Endothelial cell of umbilical vein (primary cell): ENCODE data around the gene RAB44. TPM values are rescaled to one million over a fixed set of nuclear protein-coding genes. Genes with fewer than 3 reads are reported as not detected.
A peak's percentile ranks its signal among the peaks of the same experiment; 100 is the strongest.
"Not testable (repeated sequence)": the region's sequence is repeated elsewhere in the genome, so short reads cannot be mapped to it uniquely, and the experiment has no call there.

Experiments
- BruUV-seq: library from RNA; stranded (reverse); fragments of 400-500 nt; replicated peaks from 2 replicates; lab custom pipeline; 2021; lab: Mats Ljungman, UMichigan
- CTCF ChIA-PET: fragments of 300-600, 350-600 bp; sonication (Branson Sonifier 250); formaldehyde crosslinking; loops from one replicate; lab custom pipeline; 2021; ENCODE audit warnings: antibody characterized with exemption, inconsistent platforms; lab: Charles Lee
- POLR2A ChIA-PET: fragments of 300-600, 350-600 bp; sonication (Branson Sonifier 250); formaldehyde crosslinking; loops from one replicate; lab custom pipeline; 2021; ENCODE audit warnings: antibody characterized with exemption, inconsistent platforms; lab: Charles Lee
- DNase-seq: peaks from one replicate; pipeline ENCODE4 v3.0.0-alpha.2; 2011; ENCODE audit warnings: low read depth, low spot score
- FAIRE-seq: peaks from 2 replicates; lab custom pipeline; 2011; peaks lifted over from hg19 to GRCh38; lab: Jason Lieb, UNC
- H2AFZ ChIP-seq: 2 replicates; pipeline ENCODE4 v1.6.0; 2012; ENCODE audit warnings: low read depth, low read length, control low read depth, inconsistent platforms
- H3K27ac ChIP-seq: 2 replicates; pipeline ENCODE4 v1.5.1; 2011; ENCODE audit warnings: low read depth, mild to moderate bottlenecking, control low read depth, low read length, moderate library complexity; ENCODE audit not compliant: insufficient read depth
- H3K27me3 ChIP-seq, 2 experiments: 2 replicates each; pipeline versions ENCODE4 v1.6.0 to v1.6.1; 2011; ENCODE audit warnings: low read length in 2 of 2, mixed read lengths in 1 of 2; ENCODE audit not compliant: control insufficient read depth in 2 of 2, insufficient read depth in 2 of 2
- H3K36me3 ChIP-seq, 2 experiments: 2 replicates in 1 of 2; 3 replicates in 1 of 2; pipeline ENCODE4 v1.5.1; 2011; ENCODE audit warnings: low read length in 2 of 2, mild to moderate bottlenecking in 1 of 2, moderate library complexity in 1 of 2; ENCODE audit not compliant: control insufficient read depth in 2 of 2, insufficient read depth in 2 of 2; ENCODE audit errors: extremely low read depth in 1 of 2
- H3K4me1 ChIP-seq: 3 replicates; pipeline ENCODE4 v1.5.1; 2011; ENCODE audit warnings: mild to moderate bottlenecking, low read length; ENCODE audit not compliant: control insufficient read depth, insufficient read depth; ENCODE audit errors: extremely low read depth
- H3K4me2 ChIP-seq: 2 replicates; pipeline ENCODE4 v1.6.1; 2011; ENCODE audit warnings: low read length, control low read depth, mixed read lengths; ENCODE audit not compliant: insufficient read depth
- H3K4me3 ChIP-seq, 3 experiments: fragments of 200-600 bp in 1 of 3; sonication (generic), shearing (Covaris generic) in 1 of 3; replicated peaks in 1 of 3; 2 replicates each; pipeline ENCODE4 v1.5.1; 2011 to 2016; ENCODE audit warnings: control low read depth in 3 of 3, low read length in 3 of 3, mild to moderate bottlenecking in 2 of 3, inconsistent platforms in 1 of 3, low read depth in 1 of 3, moderate library complexity in 1 of 3; ENCODE audit not compliant: insufficient read depth in 1 of 3
- H3K79me2 ChIP-seq: 2 replicates; pipeline ENCODE4 v1.6.0; 2012; ENCODE audit warnings: low read length, inconsistent platforms; ENCODE audit not compliant: control insufficient read depth, insufficient read depth
- H3K9ac ChIP-seq: replicated peaks from 2 replicates; pipeline ENCODE3; 2011; ENCODE audit warnings: low read length, control low read depth; ENCODE audit not compliant: insufficient read depth; ENCODE audit errors: extremely low read depth
- H3K9me1 ChIP-seq: replicated peaks from 3 replicates; pipeline ENCODE4 v1.6.0; 2011; ENCODE audit warnings: mild to moderate bottlenecking, low read length; ENCODE audit not compliant: control insufficient read depth, insufficient read depth; ENCODE audit errors: extremely low read depth
- H3K9me3 ChIP-seq: replicated peaks from 2 replicates; pipeline ENCODE4 v1.5.1; 2012; ENCODE audit warnings: low read length, inconsistent platforms; ENCODE audit not compliant: control insufficient read depth, insufficient read depth
- H4K20me1 ChIP-seq: replicated peaks from 2 replicates; pipeline ENCODE3; 2011; ENCODE audit warnings: mild to moderate bottlenecking, low read length; ENCODE audit not compliant: control insufficient read depth, insufficient read depth; ENCODE audit errors: extremely low read depth
- EZH2 ChIP-seq: IDR thresholded peaks from 2 replicates; pipeline ENCODE4 v1.6.1; 2012; ENCODE audit warnings: borderline replicate concordance, low read depth, mild to moderate bottlenecking, moderate library complexity, low read length, inconsistent platforms; ENCODE audit not compliant: severe bottlenecking
- FOS ChIP-seq: IDR thresholded peaks from 2 replicates; pipeline ENCODE4 v1.6.1; 2011; ENCODE audit warnings: mild to moderate bottlenecking, low read length, moderate library complexity, borderline replicate concordance; ENCODE audit not compliant: insufficient read depth
- dilution Hi-C: fragments of 300-500 bp; cut with MboI; formaldehyde crosslinking; loops from one replicate; pipeline ENCODE4 v1.15.0; 2019; ENCODE audit warnings: low sequenced_read_pairs; ENCODE audit not compliant: extremely low pct_ligation_motif_present
- intact Hi-C: fragments of 100-400 bp; cut with micrococcal nuclease; formaldehyde crosslinking; loops from one replicate; pipeline ENCODE4 v1.10.0; 2022
- polyA plus RNA-seq, 4 experiments: library from polyadenylated mRNA; depleted of rRNA in 3 of 4; stranded (reverse) in 3 of 4; unstranded in 1 of 4; fragments of >200 nt; gene quantifications; 2 replicates each; pipeline versions ENCODE4 v1.2.1 to v1.2.3, GENCODE V29; 2011 to 2012; ENCODE audit warnings: missing spikeins in 1 of 4
- total RNA-seq: library from RNA; stranded (reverse); gene quantifications from 2 replicates; pipeline ENCODE4 v1.2.3, GENCODE V29; 2021
- TF ChIP-seq, protein P1 (sequence below), 2 donors: IDR thresholded peaks; 1 replicate in 1 of 2; 2 replicates in 1 of 2; pipeline ENCODE4 v1.5.1; 2011; ENCODE audit warnings: low read length in 2 of 2, mild to moderate bottlenecking in 2 of 2, moderate library complexity in 2 of 2, control low read depth in 1 of 2, inconsistent platforms in 1 of 2, low read depth in 1 of 2; ENCODE audit not compliant: insufficient read depth in 1 of 2; ENCODE audit errors: extremely low read depth in 1 of 2

RAB44 gene
- total and polyA plus RNA-seq, 2 donors (not counting 3 experiments of a cell fraction or from before 2014, with no cell fraction given) = 0.03 to 0.11 TPM

DNA sequence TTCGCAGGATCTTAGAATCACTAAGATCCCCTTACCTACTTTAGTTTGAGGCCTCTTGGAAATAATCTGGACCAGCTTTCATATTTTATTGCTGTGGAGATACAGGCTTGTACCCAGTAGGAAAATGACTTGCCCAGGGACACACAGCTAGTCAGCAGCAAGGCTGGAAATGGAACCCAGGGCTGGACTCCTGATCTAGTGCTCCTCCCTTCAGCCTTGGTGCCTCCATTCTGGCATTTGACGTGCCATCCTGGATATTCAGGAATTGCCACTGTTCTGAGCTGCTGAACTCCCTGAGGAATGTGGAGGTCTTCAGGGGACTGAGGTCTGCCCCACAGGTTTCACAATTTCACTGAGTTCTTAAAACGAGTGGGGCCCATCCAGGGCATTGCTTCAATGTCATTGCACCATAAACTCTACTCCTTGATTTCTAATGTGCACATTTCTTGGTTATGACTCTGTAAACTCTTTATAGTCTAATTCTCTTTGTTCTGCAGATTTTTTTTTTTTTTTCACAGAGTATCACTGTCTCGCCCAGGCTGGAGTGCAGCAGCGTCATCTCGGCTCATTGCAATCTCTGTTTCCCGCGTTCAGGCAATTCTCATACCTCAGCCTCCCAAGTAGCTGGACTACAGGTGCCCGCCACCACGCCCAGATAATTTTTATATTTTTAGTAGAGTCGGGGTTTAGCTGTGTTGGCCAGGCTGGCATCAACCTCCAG is 45.8 kb upstream of the RAB44 start:
- no peaks in the 10 kb centered on the region for H3K36me3 ChIP-seq
- H3K4me1 ChIP-seq = peaks cover 16% of the 10 kb centered on the region
- H3K27me3 ChIP-seq = peaks cover 0 to 7% of the 10 kb centered on the region in 2 experiments
- no peaks in the 10 kb centered on the region for H4K20me1 ChIP-seq
- no peak overlapping the region for H3K4me2 ChIP-seq
- no peaks in the 10 kb centered on the region for H3K79me2 ChIP-seq
- FAIRE-seq (no peak), DNase-seq (no peak)
- CTCF ChIA-PET = interaction anchor here (1.3 to 1.9 kb wide), 4 partner anchors 9 to 18 kb away, joined by 4 to 8 read pairs (median 4); no protein-coding TSS in a partner anchor
- no peaks in the 10 kb centered on the region for H3K9me3 ChIP-seq
- TF ChIP-seq, protein P1, sequence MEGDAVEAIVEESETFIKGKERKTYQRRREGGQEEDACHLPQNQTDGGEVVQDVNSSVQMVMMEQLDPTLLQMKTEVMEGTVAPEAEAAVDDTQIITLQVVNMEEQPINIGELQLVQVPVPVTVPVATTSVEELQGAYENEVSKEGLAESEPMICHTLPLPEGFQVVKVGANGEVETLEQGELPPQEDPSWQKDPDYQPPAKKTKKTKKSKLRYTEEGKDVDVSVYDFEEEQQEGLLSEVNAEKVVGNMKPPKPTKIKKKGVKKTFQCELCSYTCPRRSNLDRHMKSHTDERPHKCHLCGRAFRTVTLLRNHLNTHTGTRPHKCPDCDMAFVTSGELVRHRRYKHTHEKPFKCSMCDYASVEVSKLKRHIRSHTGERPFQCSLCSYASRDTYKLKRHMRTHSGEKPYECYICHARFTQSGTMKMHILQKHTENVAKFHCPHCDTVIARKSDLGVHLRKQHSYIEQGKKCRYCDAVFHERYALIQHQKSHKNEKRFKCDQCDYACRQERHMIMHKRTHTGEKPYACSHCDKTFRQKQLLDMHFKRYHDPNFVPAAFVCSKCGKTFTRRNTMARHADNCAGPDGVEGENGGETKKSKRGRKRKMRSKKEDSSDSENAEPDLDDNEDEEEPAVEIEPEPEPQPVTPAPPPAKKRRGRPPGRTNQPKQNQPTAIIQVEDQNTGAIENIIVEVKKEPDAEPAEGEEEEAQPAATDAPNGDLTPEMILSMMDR (IDR thresholded peaks at IDR 0.05; ENCODE audit: extremely low read depth in 1 of 2, insufficient read depth in 1 of 2, low read depth in 1 of 2, low read length in 2 of 2) = no peak
- TF ChIP-seq FOS (no peak), EZH2 (no peak)
- H3K9ac ChIP-seq = no peak overlapping the region
- dilution Hi-C loops = no loop called here
- no peak overlapping the region for H3K4me3 ChIP-seq
- no TSS peak for BruUV-seq
- intact Hi-C loops = no loop called here
- H3K27ac ChIP-seq = no peak overlapping the region
- POLR2A ChIA-PET = no interaction called here
- no peaks in the 10 kb centered on the region for H3K9me1 ChIP-seq
- H2AFZ ChIP-seq = no peak overlapping the region

DNA sequence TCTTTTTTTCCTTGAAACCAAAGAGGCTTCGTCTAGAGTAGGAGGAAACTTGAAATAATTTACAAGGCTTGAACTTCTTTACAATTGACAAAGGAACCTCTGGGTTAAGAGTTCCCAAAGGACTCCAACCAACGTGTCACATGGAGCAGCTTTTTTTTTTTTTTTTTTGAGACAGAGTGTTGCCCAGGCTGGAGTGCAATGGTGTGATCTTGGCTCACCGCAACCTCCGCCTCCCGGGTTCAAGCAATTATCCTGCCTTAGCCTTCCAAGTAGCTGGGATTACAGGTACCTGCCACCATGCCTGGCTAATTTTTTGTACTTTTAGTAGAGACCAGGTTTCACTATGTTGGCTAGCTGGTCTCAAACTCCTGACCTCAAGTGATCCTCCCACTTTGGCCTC is 43.2 kb upstream of the RAB44 start:
- CTCF ChIA-PET = interaction anchor here (1.2 to 1.4 kb wide), 2 partner anchors 10 to 17 kb away, joined by 3 to 4 read pairs; no protein-coding TSS in a partner anchor
- H3K36me3 ChIP-seq, H4K20me1 ChIP-seq, H3K79me2 ChIP-seq, H3K27ac ChIP-seq, H2AFZ ChIP-seq, dilution Hi-C loops, H3K4me3 ChIP-seq, DNase-seq, H3K9me1 ChIP-seq, H3K9me3 ChIP-seq, intact Hi-C loops, H3K4me1 ChIP-seq, H3K9ac ChIP-seq, BruUV-seq, H3K4me2 ChIP-seq: not testable (repeated sequence)
- POLR2A ChIA-PET = interaction anchor here (0.5 to 0.6 kb wide), 2 partner anchors 39 to 54 kb away, joined by 3 read pairs; no protein-coding TSS in a partner anchor
- FAIRE-seq = peak; percentile 24
- peaks cover 11 to 17% of the 10 kb centered on the region in 2 experiments for H3K27me3 ChIP-seq
